ENCODE measurements around the gene AARS1.
"Not testable (repeated sequence)": the region's sequence is repeated elsewhere in the genome, so short reads cannot be mapped to it uniquely, and the experiment has no call there.

Gene AARS1

DNA sequence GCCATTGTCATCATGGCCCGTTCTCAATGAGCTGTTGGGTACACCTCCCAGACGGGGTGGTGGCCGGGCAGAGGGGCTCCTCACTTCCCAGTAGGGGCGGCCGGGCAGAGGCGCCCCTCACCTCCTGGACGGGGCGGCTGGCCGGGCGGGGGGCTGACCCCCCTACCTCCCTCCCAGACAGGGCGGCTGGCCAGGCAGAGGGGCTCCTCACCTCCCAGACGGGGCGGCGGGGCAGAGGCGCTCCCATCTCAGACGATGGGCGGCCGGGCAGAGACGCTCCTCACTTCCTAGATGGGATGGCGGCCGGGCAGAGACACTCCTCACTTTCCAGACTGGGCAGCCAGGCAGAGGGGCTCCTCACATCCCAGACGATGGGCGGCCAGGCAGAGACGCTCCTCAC is 64.7 kb downstream of the AARS1 start:
- DNase-seq (ENCODE audit: low read depth), result not testable (repeated sequence)

DNA sequence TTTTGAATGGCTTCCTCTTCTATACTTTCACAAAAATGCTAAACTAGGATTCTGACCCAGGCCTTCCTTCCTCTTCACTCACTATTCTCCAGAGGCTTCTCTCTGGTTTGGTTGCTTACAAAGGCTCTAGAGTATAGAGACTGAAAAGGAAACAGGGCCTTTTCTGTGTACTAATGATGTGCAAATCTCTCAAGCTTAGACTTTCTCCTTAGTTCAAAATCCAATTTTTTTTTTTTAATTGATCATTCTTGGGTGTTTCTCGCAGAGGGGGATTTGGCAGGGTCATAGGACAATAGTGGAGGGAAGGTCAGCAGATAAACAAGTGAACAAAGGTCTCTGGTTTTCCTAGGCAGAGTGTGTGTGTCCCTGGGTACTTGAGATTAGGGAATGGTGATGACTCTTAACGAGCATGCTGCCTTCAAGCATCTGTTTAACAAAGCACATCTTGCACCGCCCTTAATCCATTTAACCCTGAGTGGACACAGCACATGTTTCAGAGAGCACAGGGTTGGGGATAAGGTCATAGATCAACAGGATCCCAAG is 65.3 kb downstream of the AARS1 start:
- DNase-seq (ENCODE audit: low read depth), result not testable (repeated sequence)

DNA sequence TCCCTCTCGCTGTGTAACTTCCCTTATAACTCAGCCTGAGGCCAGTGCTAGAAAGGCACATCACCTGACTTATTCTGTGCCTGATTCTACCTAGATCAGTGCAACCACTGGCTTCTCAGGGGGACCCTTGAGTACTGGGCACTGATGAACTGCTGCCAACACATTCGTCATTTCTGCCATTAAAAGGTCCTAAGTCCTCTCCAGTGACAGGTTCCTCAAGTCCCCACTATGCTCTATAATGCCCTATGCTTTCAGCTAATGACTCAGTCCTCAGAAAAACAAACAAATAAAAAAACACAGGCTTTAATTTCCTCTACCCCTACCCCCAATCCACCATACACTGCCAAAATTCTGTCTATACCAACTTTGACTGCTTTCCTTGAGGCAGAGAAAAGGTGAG is 66.1 kb downstream of the AARS1 start:
- DNase-seq (ENCODE audit: low read depth), result not testable (repeated sequence)

DNA sequence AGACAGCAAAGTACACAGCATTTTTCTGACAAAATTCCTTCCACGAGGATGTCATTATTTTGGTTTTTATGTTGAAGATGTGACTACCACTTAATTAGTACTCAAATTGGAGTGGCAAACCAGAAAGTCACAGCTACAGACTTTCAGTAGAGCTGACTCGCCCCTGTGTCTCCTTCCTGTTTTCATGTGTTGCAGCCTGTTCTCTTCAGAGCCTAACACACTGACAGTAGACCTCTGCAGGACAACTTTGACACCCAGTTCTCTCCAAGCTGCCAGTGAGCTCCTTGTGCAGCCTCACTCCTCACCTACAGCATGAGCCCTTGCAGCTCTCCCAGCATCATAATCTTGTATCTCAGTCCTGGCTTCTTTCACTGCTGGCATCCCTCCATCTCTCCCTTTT is 66.7 kb downstream of the AARS1 start:
- DNase-seq (ENCODE audit: low read depth), result not testable (repeated sequence)

- DNase-seq (ENCODE audit: low read depth), result not testable (repeated sequence)
Observed at GRCh38 chr16:70218586-70218985, 70.7 kb downstream of the AARS1 start.

DNA sequence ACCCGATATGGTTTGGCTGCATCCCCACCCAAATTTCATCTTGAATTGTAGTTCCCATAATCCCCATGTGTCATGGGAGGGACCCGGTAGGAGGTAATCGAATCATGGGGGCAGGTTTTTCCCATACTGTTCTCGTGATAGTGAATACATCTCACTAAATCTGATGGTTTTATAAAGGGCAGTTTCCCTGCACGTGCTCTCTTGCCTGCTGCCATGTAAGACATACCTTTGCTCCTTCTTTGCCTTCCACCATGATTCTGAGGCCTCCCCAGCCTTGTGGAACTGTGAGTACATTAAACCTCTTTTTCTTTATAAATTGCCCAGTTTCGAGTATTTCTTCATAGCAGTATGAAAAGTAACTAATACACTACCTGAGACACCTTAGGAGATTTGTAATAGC is 82.9 kb downstream of the AARS1 start:
- not testable (repeated sequence) for DNase-seq (ENCODE audit: low read depth)

GRCh38 chr16:70204668-70205405 is 84.5 kb downstream of the AARS1 start:
- not testable (repeated sequence) for DNase-seq (ENCODE audit: low read depth)

- not testable (repeated sequence) for DNase-seq (ENCODE audit: low read depth)
Observed at GRCh38 chr16:70204010-70204409, 85.3 kb downstream of the AARS1 start.

GRCh38 chr16:70203508-70203907 is 85.8 kb downstream of the AARS1 start:
- not testable (repeated sequence) for DNase-seq (ENCODE audit: low read depth)

Measured in non-pigmented ciliary epithelial cell (primary cell).